CD4-positive, alpha-beta memory T cell (primary cell): Measurements from ENCODE around the gene TOR1B. TPM values are rescaled to one million over a fixed set of nuclear protein-coding genes. Genes with fewer than 3 reads are reported as not detected.
A peak's percentile ranks its signal among the peaks of the same experiment; 100 is the strongest.

ENCODE experiments used
- CTCF ChIA-PET: fragments of 350-600 bp; sonication (Branson Sonifier 250); formaldehyde crosslinking; loops from one replicate; lab custom pipeline; 2021; ENCODE audit warnings: inconsistent platforms; ENCODE audit not compliant: partially characterized antibody; lab: Charles Lee
- POLR2A ChIA-PET: fragments of 350-600 bp; sonication (Branson Sonifier 250); formaldehyde crosslinking; loops from one replicate; lab custom pipeline; 2021; ENCODE audit not compliant: partially characterized antibody; lab: Charles Lee
- DNase-seq, 5 donors: peaks; one replicate each; pipeline versions ENCODE4 v3.0.0 to v3.0.0-alpha.2; 2020 to 2022; ENCODE audit warnings: mixed read lengths in 1 of 5
- H3K27ac ChIP-seq: one replicate; pipeline ENCODE4 v1.7.0; 2013; ENCODE audit warnings: low read depth, low read length
- H3K27me3 ChIP-seq: 2 replicates; pipeline ENCODE4 v1.7.0; 2013; ENCODE audit warnings: mild to moderate bottlenecking, low read length, moderate library complexity; ENCODE audit not compliant: insufficient read depth
- H3K36me3 ChIP-seq: 2 replicates; pipeline ENCODE4 v1.7.0; 2013; ENCODE audit warnings: mild to moderate bottlenecking, low read length, moderate library complexity; ENCODE audit not compliant: insufficient read depth
- H3K4me1 ChIP-seq: 2 replicates; pipeline ENCODE4 v1.7.0; 2013; ENCODE audit warnings: mild to moderate bottlenecking, low read length, moderate library complexity; ENCODE audit not compliant: insufficient read depth
- H3K4me3 ChIP-seq, 2 donors: one replicate each; pipeline ENCODE4 v1.7.0; 2013; ENCODE audit warnings: low read length in 2 of 2, mild to moderate bottlenecking in 1 of 2
- H3K9me3 ChIP-seq, 2 donors: one replicate each; pipeline ENCODE4 v1.7.0; 2013; ENCODE audit warnings: low read length in 2 of 2, control low read depth in 1 of 2; ENCODE audit not compliant: control insufficient read depth in 1 of 2
- H3K27ac Mint-ChIP-seq, 7 donors: one replicate each; pipeline ENCODE4 v1.8.0; 2020 to 2021; ENCODE audit warnings: mixed read lengths in 7 of 7, mild to moderate bottlenecking in 6 of 7, inconsistent platforms in 3 of 7, moderate library complexity in 3 of 7
- H3K27me3 Mint-ChIP-seq, 2 donors: one replicate each; pipeline ENCODE4 v1.8.0; 2020 to 2021; ENCODE audit warnings: mixed read lengths in 2 of 2
- H3K36me3 Mint-ChIP-seq, 2 donors: one replicate each; pipeline ENCODE4 v1.8.0; 2020 to 2021; ENCODE audit warnings: mixed read lengths in 2 of 2, inconsistent platforms in 1 of 2, mild to moderate bottlenecking in 1 of 2
- H3K4me1 Mint-ChIP-seq, 4 donors: one replicate each; pipeline ENCODE4 v1.8.0; 2020 to 2021; ENCODE audit warnings: mixed read lengths in 4 of 4, mild to moderate bottlenecking in 1 of 4
- H3K4me3 Mint-ChIP-seq, 8 donors: one replicate each; pipeline ENCODE4 v1.8.0; 2020 to 2021; ENCODE audit warnings: mixed read lengths in 8 of 8, mild to moderate bottlenecking in 7 of 8, moderate library complexity in 6 of 8, inconsistent platforms in 3 of 8
- H3K9me3 Mint-ChIP-seq, 8 donors: one replicate each; pipeline ENCODE4 v1.8.0; 2020 to 2021; ENCODE audit warnings: mixed read lengths in 8 of 8, mild to moderate bottlenecking in 5 of 8, inconsistent platforms in 3 of 8, moderate library complexity in 1 of 8
- intact Hi-C: fragments of 100-400 bp; cut with micrococcal nuclease; formaldehyde crosslinking; loops from one replicate; pipeline ENCODE4 v1.15.1; 2023
- polyA plus RNA-seq, 2 donors: library from polyadenylated mRNA; unstranded; fragments of 300-500 nt; fragmentation: Illumina TruSeq; gene quantifications; one replicate each; pipeline ENCODE4 v1.2.3, GENCODE V29; 2021
- total RNA-seq, 2 experiments: library from RNA; stranded (reverse); gene quantifications; one replicate each; pipeline ENCODE4 v1.2.3, GENCODE V29; 2021

The TOR1B gene, protein sequence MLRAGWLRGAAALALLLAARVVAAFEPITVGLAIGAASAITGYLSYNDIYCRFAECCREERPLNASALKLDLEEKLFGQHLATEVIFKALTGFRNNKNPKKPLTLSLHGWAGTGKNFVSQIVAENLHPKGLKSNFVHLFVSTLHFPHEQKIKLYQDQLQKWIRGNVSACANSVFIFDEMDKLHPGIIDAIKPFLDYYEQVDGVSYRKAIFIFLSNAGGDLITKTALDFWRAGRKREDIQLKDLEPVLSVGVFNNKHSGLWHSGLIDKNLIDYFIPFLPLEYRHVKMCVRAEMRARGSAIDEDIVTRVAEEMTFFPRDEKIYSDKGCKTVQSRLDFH
- total RNA-seq (10 to 100 TPM; 29.5 to 33.0 TPM), polyA plus RNA-seq (10 to 100 TPM; 17.5 to 24.4 TPM)

DNA sequence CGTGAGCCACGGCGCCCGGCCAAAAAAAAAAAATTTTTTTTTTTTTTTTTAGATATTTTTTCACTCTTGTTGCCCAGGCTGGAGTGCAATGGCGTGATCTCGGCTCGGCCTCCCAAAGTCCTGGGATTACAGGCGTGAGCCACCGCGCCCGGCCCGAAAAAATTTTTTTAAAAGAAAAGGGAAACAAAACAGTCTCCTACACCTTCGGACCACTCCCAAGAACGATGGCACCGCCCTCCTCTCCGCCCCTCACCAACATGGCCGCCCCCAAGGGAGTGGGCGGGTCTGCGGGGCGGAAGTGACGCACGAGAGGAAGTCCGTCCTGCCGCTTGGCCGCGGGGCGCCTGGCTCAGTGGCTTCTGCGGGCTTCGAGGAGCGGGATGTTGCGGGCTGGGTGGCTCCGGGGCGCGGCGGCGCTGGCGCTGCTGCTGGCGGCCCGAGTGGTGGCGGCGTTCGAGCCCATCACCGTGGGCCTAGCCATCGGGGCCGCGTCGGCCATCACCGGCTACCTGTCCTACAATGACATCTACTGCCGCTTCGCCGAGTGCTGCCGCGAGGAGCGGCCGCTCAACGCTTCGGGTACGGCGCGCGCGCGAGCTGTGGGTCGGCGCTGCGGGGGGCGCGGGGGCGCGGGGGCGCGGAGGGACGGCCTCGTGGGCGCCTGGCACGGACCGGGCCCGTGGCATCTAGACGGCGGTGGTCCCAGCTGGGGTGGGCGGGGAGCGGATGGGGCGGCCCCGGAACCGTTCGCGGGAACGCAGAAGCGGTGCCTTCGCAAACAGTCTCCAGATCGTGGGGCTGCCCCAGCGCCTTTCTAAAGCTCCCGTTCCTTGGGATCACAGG, at the start of gene TOR1B:
TSS of gene TOR1B (plus strand) at position 352 of the 843 bp plus-strand sequence. CDS start at position 381, 29 bp downstream.
- ChIA-PET CTCF (interaction anchor here (0.9 to 1.6 kb wide), 5 partner anchors 13 to 671 kb away, joined by 3 to 4 read pairs (median 3); no protein-coding TSS in a partner anchor), POLR2A (interaction anchor here (0.6 to 2.5 kb wide), 16 partner anchors 9 to 847 kb away, joined by 3 to 13 read pairs (median 4); partner anchors contain the start of genes C9orf78, FNBP1, GPR107 and NTMT1)
- Histone ChIP-seq H3K9me3 (no peaks in the 10 kb centered on the region), H3K27ac (peak within 1 kb of the TSS; percentile 85), H3K4me1 (peaks cover 27% of the 10 kb centered on the region), H3K36me3 (peaks cover 13% of the 10 kb centered on the region), H3K27me3 (no peaks in the 10 kb centered on the region), H3K4me3 (peak within 1 kb of the TSS; percentile 77 to 78)
- Mint-ChIP-seq H3K4me3 (peak within 1 kb of the TSS; percentile 91 to 96 (median 93)), H3K27ac (peak within 1 kb of the TSS; percentile 88 to 97 (median 95)), H3K36me3 (peaks cover 16 to 25% of the 10 kb centered on the region in 2 donors), H3K27me3 (no peaks in the 10 kb centered on the region), H3K4me1 (peaks cover 17 to 31% (median 23%) of the 10 kb centered on the region in 4 donors), H3K9me3 (no peaks in the 10 kb centered on the region)
- intact Hi-C loops = loop anchor here (1.0 kb wide), 3 partner anchors 21 to 81 kb away; partner anchors contain the start of genes C9orf78, TOR1A and USP20
- peak; percentile 93 to 96 (median 94) for DNase-seq

GRCh38 chr9:129755151-129755550, 47.8 kb upstream of the TOR1B start:
- Mint-ChIP-seq H3K4me3 (no peak overlapping the region), H3K36me3 (no peaks in the 10 kb centered on the region), H3K4me1 (peaks cover 6 to 21% (median 16%) of the 10 kb centered on the region in 4 donors), H3K9me3 (no peaks in the 10 kb centered on the region), H3K27me3 (peaks cover 0 to 2% of the 10 kb centered on the region in 2 donors), H3K27ac (no peak overlapping the region)
- Histone ChIP-seq H3K9me3 (no peaks in the 10 kb centered on the region), H3K27ac (no peak overlapping the region), H3K4me1 (peaks cover 19% of the 10 kb centered on the region), H3K27me3 (no peaks in the 10 kb centered on the region), H3K36me3 (no peaks in the 10 kb centered on the region), H3K4me3 (no peak overlapping the region)
- intact Hi-C loops = no loop called here
- ChIA-PET CTCF (interaction anchor here (0.6 to 1.5 kb wide), 2 partner anchors 10 to 28 kb away, joined by 4 read pairs; no protein-coding TSS in a partner anchor), POLR2A (no interaction called here)
- DNase-seq = no peak

- Histone ChIP-seq H3K27me3 (no peaks in the 10 kb centered on the region), H3K36me3 (no peaks in the 10 kb centered on the region), H3K9me3 (no peaks in the 10 kb centered on the region), H3K4me1 (peaks cover 19% of the 10 kb centered on the region), H3K27ac (no peak overlapping the region), H3K4me3 (no peak overlapping the region)
- intact Hi-C loops = no loop called here
- DNase-seq = no peak
- ChIA-PET CTCF (interaction anchor here (1.5 kb wide), 1 partner anchor 30 kb away, joined by 4 read pairs; no protein-coding TSS in a partner anchor), POLR2A (no interaction called here)
- H3K4me1 Mint-ChIP-seq = peaks cover 6 to 21% (median 16%) of the 10 kb centered on the region in 4 donors
- H3K4me3 Mint-ChIP-seq = no peak overlapping the region
- no peak overlapping the region for H3K27ac Mint-ChIP-seq
- peaks cover under 1 to 2% of the 10 kb centered on the region in 2 donors for H3K27me3 Mint-ChIP-seq
- no peaks in the 10 kb centered on the region for H3K36me3 Mint-ChIP-seq
- H3K9me3 Mint-ChIP-seq = no peaks in the 10 kb centered on the region
Observed at GRCh38 chr9:129756191-129756590, 46.8 kb upstream of the TOR1B start.

- peaks cover 6 to 21% (median 16%) of the 10 kb centered on the region in 4 donors for H3K4me1 Mint-ChIP-seq
- no peak overlapping the region for H3K27ac ChIP-seq
- no peak overlapping the region for H3K4me3 ChIP-seq
- no peaks in the 10 kb centered on the region for H3K36me3 ChIP-seq
- ChIA-PET POLR2A (no interaction called here), CTCF (interaction anchor here (0.7 kb wide), 1 partner anchor 31 kb away, joined by 3 read pairs; no protein-coding TSS in a partner anchor)
- no peaks in the 10 kb centered on the region for H3K9me3 Mint-ChIP-seq
- no peaks in the 10 kb centered on the region for H3K9me3 ChIP-seq
- no peak for DNase-seq
- peaks cover 19% of the 10 kb centered on the region for H3K4me1 ChIP-seq
- peak overlapping the region in 4 of 8 donors; percentile 29 to 63 (median 54) for H3K4me3 Mint-ChIP-seq
- H3K36me3 Mint-ChIP-seq = no peaks in the 10 kb centered on the region
- H3K27ac Mint-ChIP-seq = peak overlapping the region in 3 of 7 donors; percentile 4 to 84 (median 79)
- peaks cover 2% of the 10 kb centered on the region in 2 donors for H3K27me3 Mint-ChIP-seq
- intact Hi-C loops = no loop called here
- H3K27me3 ChIP-seq = no peaks in the 10 kb centered on the region
Observed at GRCh38 chr9:129757045-129757444, 45.9 kb upstream of the TOR1B start.

- H3K36me3 ChIP-seq = no peaks in the 10 kb centered on the region
- no peak for DNase-seq
- H3K27ac ChIP-seq = no peak overlapping the region
- no peaks in the 10 kb centered on the region for H3K9me3 ChIP-seq
- no peak overlapping the region for H3K27ac Mint-ChIP-seq
- H3K36me3 Mint-ChIP-seq = no peaks in the 10 kb centered on the region
- no peak overlapping the region for H3K4me3 Mint-ChIP-seq
- H3K4me1 ChIP-seq = peaks cover 9% of the 10 kb centered on the region
- H3K27me3 ChIP-seq = no peaks in the 10 kb centered on the region
- peaks cover 6 to 21% (median 7%) of the 10 kb centered on the region in 4 donors for H3K4me1 Mint-ChIP-seq
- H3K4me3 ChIP-seq = no peak overlapping the region
- peaks cover 2% of the 10 kb centered on the region in 2 donors for H3K27me3 Mint-ChIP-seq
- CTCF ChIA-PET = interaction anchor here (1.2 to 1.3 kb wide), 2 partner anchors 22 to 31 kb away, joined by 3 to 6 read pairs; no protein-coding TSS in a partner anchor
- POLR2A ChIA-PET = no interaction called here
- H3K9me3 Mint-ChIP-seq = no peaks in the 10 kb centered on the region
- intact Hi-C loops = no loop called here
Observed at GRCh38 chr9:129759319-129759718, 43.7 kb upstream of the TOR1B start.

GRCh38 chr9:129759804-129760502, 43.0 kb upstream of the TOR1B start:
- Mint-ChIP-seq H3K27ac (no peak overlapping the region), H3K4me3 (no peak overlapping the region), H3K9me3 (no peaks in the 10 kb centered on the region), H3K36me3 (no peaks in the 10 kb centered on the region), H3K27me3 (peaks cover 2% of the 10 kb centered on the region in 2 donors), H3K4me1 (peaks cover 6 to 21% (median 7%) of the 10 kb centered on the region in 4 donors)
- no peaks in the 10 kb centered on the region for H3K27me3 ChIP-seq
- POLR2A ChIA-PET = no interaction called here
- no peak overlapping the region for H3K27ac ChIP-seq
- no peak for DNase-seq
- no peaks in the 10 kb centered on the region for H3K9me3 ChIP-seq
- peaks cover 9% of the 10 kb centered on the region for H3K4me1 ChIP-seq
- no peak overlapping the region for H3K4me3 ChIP-seq
- no peaks in the 10 kb centered on the region for H3K36me3 ChIP-seq
- CTCF ChIA-PET = interaction anchor here (0.6 to 1.3 kb wide), 3 partner anchors 23 to 30 kb away, joined by 3 to 6 read pairs (median 3); no protein-coding TSS in a partner anchor
- intact Hi-C loops = no loop called here
